ENCODE data around the gene LAMC1.

LAMC1 gene

DNA sequence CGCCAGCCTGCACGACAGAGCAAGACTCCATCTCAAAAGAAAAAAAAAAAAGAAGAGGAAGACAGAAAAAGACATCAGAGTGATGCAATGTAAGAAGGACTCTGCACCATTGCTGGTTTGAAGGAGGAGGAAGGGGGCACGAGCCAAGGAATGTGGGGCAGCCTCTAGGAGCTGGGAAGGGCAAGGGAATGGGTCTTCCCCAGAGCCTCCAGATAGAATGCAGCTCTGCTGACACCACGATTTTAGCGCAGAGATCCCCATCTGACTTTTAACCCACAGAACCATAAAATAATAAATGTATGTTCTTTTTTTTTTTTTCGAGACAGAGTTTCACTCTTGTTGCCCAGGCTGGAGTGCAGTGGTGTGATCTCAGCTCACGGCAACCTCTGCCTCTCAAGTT lies 129.0 kb downstream of the LAMC1 start:
- DNase-seq, result no peak

DNA sequence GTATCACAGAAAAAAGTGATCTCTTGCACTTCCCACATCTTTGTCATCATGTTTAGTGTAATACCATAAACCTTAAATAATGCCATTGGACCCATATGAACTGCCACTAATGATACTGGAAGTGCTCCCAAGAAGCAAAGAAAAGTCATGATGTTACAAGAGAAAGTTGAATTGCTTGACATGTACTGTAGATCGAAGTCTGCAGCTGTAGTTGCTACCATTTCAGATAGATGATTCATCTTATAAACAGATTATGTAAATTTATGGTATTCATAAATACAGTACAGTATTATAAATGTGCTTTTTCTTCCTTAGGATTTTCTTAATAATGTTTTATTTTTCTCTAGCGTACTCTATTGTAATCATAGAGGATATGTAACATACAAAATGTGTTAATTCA lies 132.7 kb downstream of the LAMC1 start:
- no peak for DNase-seq

DNA sequence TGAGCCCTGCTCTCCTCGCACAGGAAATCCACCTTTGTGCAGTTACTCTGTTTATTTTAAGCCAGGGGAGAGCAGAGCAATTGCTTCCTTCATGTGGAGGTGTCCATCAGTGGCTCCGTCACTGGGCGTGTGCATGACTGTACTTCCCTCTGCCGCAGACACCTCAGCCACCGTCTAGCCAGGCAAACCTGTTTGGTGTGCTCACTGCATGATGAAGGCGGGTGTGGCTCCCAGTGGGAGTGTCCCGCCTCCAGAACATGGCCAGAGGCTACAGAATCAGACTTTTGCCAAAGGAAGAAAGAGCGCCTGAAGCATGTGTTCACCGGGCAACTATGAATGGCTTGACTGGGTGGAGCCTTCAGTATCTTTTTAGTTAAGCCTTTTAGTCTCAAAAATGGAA lies 136.7 kb downstream of the LAMC1 start:
- no peak for DNase-seq

DNA sequence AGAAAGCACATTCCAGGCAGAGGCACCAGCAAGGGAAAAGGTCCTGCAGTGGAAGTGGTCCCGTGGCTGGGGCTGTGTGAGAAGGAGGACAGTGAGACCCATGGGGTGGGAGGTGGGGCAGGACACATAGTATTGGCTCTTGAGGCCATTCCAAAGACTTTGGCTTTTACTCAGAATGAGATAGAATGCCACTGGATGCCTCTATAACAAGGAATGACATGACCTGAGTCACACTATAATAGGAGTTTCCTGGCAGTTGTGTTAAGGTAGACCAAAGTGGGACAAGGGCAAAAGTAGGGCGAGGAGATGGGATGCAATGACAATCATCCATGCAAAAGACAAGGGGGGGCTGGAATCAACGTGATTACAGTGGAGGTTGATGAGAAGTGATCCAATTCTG lies 138.2 kb downstream of the LAMC1 start:
- DNase-seq, result no peak

DNA sequence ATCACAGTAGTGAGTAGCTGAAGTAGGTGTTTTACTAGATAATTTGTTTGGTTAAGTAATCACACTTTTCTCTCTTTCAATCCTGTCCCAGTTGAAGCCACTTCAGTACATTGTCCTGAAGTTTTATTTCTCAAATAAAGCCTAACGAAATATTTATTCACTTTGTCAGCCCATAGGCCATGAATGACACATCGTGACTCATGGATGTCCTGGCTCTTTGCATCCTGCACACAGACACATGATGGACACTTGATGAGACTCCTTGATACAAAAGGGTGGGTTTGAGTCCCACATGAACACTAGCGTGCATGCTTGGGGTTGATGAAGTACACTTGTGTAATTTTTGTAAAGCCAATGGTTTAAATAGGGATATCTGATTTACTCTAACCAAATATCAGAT lies 140.1 kb downstream of the LAMC1 start:
- no peak for DNase-seq

DNA sequence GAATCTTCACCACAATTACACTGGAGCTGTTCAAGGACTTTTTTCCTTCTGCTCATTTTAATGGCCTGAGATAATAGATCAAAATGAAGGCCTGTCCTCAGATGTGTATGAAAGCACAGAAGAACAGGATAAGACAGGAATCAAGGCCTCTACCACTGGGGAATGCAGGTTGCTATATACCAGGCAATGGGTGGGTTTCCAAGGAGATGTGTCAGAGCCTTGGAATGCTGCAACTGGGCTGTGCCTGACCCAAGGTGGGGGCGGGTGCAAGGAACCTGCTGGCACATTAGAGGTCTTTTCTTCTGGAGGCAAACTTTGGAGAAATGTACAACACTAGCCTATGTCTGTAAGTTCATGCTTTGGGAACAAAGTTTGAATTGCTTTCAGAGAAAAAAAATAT lies 141.1 kb downstream of the LAMC1 start:
- DNase-seq, result no peak

DNA sequence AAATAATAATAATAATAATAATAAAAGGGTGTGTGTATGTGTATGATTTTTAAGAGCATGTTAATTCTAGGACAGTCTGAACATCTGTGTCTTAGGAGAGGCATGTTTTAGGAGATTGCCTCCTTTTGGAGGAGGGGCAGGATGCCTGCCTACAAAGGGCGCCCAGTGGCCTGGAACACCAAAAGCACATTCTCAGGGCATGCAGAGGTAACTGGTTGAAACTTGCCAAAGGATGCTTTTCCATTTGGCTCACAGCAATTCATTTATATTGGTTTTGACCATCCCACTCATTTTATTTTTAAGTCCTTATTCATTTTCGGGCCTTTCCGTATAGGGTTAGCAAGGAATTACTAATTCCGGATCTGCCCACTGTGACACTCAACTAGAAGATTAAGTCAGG lies 141.7 kb downstream of the LAMC1 start:
- no peak for DNase-seq

DNA sequence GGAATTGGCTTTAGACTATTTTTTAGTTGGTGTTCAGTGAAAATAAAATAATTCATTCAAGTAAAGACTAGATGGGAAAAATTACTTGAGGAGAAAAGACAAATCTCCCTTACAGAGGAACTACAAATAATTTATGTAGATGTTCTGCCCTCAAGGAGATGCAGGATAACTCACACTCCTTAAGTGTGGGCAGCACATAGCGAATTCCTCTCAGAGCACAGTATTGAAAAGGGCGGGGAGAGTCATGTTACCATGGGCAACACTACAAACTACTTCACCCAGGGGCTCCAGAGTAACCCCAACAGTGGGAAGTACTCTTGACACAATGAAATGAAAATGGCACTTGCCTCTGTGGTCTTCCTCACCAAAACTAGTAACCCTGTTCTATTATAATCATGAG lies 142.2 kb downstream of the LAMC1 start:
- no peak for DNase-seq

DNA sequence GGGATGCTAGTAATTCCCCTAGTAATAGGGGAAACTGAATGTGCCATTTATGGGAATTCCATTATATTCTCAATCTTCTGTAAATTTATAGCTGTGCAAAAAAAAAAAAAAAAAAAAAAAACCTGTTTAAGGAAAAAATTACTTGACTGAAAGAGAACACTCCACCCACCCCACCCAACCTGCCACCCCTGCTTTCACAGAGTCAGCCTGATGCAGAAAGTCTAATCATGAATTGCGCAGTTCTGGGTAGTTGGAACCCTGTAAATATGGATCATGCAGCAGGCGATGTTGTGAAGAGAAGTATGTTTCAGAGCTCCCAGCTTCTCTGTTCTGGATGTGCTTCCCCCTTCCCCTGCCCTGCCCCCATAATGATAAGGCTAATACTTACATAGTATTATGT lies 143.2 kb downstream of the LAMC1 start:
- no peak for DNase-seq

DNA sequence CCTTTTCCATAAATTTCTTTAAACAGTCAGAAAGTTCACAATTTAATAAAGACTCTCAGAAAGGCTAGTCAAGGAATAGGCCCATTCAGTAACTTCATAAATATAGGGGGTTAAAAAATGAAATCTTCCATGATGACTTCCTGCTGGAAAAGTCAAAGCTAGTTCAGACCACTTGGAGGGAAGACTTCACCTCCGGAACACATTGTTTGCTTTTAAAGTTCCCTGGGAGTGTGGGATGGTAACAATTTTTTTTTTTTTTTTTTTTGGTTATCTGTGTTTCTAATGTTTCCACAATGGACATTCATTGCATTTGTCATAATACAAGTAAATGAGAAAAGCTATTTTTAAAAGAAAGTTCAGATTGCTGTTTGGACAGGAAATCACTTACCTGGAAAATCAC lies 144.5 kb downstream of the LAMC1 start:
- DNase-seq, result no peak

DNA sequence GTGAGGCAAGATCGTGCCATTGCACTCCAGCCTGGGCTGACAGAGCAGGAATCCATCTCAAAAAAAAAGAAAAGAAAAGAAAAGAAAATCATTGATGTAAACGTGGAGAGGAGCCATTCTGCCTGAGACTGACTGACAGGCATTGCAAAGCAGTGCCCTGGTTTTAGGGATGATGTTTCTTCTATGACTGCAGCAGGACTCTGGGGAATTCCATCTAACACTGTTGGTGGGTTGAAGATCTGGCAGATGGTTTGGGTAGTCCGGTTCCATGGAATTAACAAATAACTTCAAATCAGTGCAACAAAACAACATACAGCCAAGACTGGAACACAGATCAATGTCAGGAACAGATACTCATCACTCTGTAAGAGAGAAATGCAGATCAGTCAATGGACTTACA lies 145.1 kb downstream of the LAMC1 start:
- DNase-seq, result no peak

DNA sequence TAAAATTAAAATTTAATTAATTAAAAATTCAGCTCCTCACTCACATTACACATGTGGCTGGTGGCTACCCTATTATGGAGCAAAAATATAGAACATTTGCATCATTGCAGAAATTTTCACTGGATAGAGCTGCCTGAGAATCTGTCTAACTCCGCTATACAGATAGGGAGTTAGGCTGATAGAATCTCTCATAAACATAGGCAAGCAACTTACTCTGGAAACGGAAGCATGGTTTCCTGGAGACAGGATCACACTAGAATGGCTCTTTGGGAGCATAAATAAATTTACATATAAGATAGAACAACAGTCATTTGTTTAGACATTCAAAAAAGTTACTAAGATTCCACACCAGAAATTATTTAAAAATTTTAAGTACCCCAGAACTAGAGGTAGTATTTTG lies 150.6 kb downstream of the LAMC1 start:
- no peak for DNase-seq

DNA sequence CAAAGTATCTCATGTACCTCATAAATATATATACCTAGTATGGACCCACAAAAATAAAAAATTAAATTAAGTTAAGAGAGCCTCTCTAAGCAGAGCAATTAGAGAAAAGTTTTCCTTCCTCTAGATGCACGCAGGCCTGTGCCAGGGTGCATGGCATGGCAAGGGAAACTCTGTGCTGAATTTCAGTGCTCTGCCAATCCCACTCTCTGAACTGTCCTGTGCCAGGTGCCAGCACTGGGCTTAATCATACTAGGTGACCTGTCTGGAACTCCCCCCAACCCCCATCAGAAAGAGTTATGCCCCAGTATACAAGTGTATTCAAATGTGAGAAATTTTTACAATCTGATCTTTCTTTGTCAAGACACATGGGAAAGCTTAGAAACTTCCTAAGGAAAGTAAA lies 152.4 kb downstream of the LAMC1 start:
- no peak for DNase-seq

DNA sequence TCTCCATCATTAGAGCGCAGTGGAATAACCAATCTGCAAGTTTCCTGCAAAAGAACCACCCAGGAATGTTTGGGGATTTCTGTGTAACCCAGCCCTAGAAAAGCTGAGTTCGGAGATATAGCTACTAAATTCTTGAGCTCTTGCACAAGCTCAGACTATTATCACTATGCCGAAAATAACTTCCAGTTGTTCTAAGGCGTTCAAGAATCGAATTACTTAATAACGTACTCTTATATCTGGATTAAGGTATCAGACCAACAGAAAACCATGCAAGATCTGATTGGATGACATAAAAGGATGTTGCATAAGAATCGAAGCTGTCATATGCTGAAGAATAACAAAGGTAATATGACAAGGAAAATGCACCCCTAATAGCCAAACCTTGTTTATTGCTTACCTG lies 155.3 kb downstream of the LAMC1 start:
- no peak for DNase-seq

DNA sequence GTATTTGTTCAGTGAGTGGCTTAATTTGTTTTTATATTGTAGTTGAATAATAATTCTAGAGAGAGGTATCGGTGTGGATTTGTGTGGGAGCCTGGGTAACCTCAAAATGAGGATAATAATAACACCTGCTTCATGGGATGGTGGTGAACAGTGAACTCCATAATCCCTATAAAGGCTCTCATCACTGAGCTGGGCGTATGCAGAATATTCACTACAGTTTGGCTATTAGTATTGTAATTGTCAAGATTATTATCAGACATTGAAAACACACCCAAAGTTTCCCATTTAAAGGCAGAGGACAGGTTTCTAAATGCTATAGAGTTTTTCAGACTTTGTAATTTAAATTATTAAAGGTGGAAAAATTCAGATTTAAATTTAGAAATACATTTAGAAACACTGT lies 155.8 kb downstream of the LAMC1 start:
- DNase-seq, result no peak

DNA sequence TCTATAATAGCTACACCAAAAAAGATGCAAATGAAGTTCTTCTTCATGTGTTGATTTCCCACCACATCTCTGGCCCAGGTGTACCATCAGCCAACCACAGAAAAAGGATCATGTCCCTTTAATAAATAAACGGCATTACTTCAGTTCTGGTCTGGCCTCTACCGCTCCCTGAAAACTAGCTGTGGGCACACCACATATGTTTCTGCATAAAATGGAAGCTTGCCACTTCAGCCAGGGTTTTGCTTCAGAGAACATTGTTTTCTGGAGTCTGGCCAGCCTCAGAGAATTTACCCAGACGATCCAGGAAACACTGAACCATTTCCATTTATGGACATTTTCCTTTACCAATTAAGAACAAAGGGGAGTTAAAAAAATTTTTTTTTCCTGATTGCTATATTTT lies 157.0 kb downstream of the LAMC1 start:
- DNase-seq, result no peak

DNA sequence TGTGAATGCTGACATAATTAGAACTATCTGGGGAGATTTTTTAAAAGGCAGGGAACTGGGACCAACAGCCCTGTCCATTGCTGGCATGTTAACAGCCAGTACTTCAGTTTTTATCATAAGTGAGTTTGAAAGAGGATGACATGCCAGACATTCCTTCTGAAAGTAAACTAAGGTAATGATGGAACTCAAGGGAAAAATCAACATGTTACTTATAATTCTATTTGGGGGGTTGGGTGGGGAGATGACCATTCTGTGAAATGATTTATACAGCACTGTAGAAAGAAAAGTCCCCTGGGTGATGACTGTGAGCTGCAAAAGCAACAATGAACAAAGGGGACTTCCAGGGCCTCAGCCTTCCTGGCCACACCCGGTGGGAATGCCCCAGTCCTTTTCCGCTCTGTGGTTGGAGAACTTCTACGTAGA lies 157.4 kb downstream of the LAMC1 start:
- no peak for DNase-seq

DNA sequence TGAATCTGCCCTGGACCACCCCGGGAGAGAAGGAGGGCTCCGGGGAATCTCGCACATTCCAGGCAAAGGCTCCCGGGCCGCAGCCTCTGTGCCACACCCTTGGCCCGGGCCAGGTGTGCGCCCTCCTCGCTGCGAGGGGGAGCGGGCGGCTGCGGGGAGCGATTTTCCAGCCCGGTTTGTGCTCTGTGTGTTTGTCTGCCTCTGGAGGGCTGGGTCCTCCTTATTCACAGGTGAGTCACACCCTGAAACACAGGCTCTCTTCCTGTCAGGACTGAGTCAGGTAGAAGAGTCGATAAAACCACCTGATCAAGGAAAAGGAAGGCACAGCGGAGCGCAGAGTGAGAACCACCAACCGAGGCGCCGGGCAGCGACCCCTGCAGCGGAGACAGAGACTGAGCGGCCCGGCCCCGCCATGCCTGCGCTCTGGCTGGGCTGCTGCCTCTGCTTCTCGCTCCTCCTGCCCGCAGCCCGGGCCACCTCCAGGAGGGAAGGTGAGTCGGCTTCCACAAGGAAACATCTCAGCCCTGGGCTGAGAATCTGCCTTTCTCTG lies 162.8 kb downstream of the LAMC1 start, which contains the start of gene LAMC2:
LAMC2 (plus strand) TSS at position 324 of the 550 bp plus-strand sequence; CDS start at position 413, 89 bp downstream.
- DNase-seq, result no peak

DNA sequence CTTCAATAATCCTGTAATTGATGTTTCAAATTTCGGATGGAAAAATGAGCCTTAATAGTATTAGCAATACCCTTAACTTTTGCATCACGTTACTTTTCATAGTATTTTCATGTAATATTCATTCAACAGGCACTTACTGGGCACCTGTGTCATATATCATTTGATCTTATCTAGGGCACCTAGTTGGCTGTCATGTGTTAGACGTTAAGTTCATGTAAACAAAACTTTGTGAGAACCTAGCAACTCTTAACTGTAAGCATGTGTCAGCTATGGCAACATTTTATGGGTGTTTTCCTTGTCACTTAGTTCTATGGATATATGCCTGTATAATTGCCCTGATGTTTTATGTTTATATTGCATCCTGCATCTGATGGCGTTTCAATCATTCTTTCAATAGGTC lies 163.6 kb downstream of the LAMC1 start:
- DNase-seq, result no peak

DNA sequence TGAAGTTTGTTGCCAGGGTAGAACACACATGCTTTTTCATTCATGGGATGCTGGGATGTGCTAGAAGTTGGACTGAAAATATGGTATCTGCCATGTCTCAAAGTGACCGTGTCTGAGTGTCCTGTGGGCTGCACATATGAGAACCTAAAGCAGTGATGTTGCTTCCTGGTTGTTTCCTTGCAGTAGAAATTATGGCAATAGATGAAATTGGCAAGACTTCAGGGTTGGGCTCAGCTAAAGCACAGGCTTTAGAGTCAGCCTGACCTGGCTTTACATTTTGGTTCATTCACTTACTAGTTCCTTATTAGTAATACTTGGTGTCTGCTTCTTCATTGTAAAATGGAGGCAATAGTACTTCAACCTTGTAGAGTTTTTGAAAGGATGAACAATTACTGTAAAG lies 165.0 kb downstream of the LAMC1 start:
- DNase-seq, result no peak

DNA sequence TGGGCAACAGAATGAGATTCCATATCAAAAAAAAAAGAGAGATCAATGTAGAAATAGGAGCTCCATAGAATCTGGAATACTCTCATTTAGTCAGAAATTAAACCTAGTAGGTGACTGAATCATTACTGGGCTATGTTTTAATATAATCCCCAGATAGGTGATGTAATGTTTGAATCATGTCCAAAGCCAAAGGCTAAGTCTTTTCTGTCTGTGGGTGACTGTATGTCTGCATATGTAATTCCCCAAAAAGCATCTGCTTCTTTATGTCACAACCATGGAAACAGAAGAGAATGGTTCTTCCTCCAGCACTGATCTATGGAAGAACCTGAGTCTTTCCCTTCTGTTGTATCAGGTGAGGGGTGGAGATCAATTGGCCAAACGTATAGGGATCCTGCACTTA lies 168.6 kb downstream of the LAMC1 start:
- DNase-seq, result no peak

DNA sequence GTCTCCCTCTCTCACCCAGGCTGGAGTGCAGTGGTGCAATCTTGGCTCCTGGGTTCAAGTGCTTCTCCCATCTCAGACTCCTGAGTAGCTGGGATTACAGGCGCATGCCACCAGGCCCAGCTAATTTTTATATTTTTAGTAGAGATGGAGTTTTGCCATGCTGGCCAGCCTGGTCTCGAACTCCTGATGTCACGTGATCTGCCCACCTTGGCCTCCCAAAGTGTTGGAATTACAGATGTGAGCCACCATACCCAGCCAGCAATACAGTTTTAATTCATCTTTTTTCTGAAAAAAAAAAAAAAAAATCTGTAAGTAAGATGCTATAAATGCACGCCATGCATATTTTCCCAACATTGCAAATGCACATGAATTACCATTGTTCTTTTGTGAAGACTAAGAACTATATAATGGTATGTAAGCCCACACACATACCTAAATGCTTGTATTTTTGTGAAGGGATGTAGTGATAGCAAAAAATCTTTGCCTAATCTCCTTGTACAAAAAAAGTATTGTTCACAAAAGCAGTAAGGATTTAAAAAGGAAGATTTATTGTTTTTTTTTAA lies 170.8 kb downstream of the LAMC1 start:
- no peak for DNase-seq

DNA sequence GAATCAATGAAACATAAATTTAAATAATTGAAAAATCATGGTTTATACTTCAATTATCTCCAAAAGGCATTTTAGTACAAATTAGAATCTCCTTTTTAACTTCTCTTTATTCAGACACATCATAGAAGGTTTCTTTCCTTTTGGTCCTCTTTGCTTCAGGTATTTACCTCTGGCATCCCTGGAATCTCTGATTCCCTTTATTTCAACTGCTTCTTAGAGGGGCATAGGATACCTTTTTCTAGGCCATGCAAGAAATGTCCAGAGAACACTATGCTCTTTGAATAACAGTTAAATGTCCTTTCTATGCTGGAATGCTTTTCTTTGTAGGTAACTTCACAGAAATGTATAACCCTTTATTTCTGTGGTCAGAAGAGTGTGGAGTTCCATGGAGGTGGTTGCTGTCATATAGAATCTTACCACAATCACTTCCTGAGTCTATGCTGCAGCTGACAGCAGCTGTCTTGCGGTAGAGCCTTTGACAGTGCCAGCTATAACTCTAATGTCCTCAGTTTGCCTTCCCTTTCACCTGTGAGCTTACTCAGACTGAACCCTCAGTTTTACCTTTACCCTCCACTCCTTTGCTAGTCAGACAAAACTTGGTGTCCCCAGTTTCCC lies 171.4 kb downstream of the LAMC1 start:
- DNase-seq, result no peak

DNA sequence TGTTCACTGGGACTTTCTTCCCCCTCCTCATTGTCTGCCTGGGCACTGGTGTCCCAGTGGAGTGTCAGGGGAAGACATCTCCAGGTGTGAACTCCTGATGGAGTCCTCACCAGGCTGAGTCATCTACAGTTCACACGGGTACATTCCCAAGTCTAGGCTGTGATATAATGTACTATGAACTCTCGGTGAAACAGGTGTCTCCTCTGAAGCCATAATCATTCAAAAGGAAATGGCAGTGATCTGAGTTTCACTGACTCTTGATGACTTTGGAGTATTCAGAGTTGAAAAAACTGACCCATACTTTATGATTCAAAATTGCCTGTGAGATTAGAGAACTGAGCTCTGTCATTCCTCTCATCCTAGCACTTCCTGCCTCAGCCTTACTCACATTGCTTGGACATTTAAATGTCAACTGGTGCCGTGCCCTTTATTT lies 171.9 kb downstream of the LAMC1 start:
- no peak for DNase-seq
